ENCODE measurements around the gene UMODL1. TPM values are rescaled to one million over a fixed set of nuclear protein-coding genes. Genes with fewer than 3 reads are reported as not detected.

Gene UMODL1
- total and polyA plus RNA-seq, 2 of the 13 experiments (the other 11 are each of a cell fraction or from before 2014, with no cell fraction given) = not detected

GRCh38 chr21:42158846-42159245 lies 87.7 kb downstream of the UMODL1 start (continued):
- no peak for TF ChIP-seq ZNF740 (CRISPR knock-in tag; IDR thresholded peaks at IDR 0.05)
- TF ChIP-seq ZFP90 (CRISPR knock-in tag; IDR thresholded peaks at IDR 0.05; ENCODE audit: borderline replicate concordance) = no peak

- no peak for DNase-seq (ENCODE audit: low spot score)
- no peak overlapping the region for H2AFZ ChIP-seq (ENCODE audit: low read length)
- no peak overlapping the region for H3K4me3 ChIP-seq (replicated peaks in 1 of 3; ENCODE audit: insufficient read depth in 1 of 3, low read depth in 2 of 3, low read length in 3 of 3)
- no peak overlapping the region for H3K9ac ChIP-seq (ENCODE audit: insufficient read depth, low read depth, low read length)
- intact Hi-C loops (cut with micrococcal nuclease; ENCODE audit: unreplicated experiment) (no loop called here), in situ Hi-C loops (cut with HindIII; ENCODE audit: extremely low pct_ligation_motif_present, low pct_unique_long_range_greater_than_20kb) (loop anchor here (10.0 kb wide), 1 partner anchor 285 kb away; no protein-coding TSS in a partner anchor)
- H4K20me1 ChIP-seq (ENCODE audit: insufficient read depth, low read length) = no peaks in the 10 kb centered on the region
- H3K9me3 ChIP-seq (ENCODE audit: low read length) = no peaks in the 10 kb centered on the region
- ChIA-PET CTCF (ENCODE audit: low intra/inter-chr PET ratio, low total read pairs) (no interaction called here), POLR2A (no interaction called here)
- no peak for ATAC-seq
- 0 out of 2 replicates have a peak, but pooled peaks cover 7% of the 10 kb centered on the region for H3K4me1 ChIP-seq (ENCODE audit: insufficient read depth, low read length)
- WGBS (ENCODE audit: low lambda C conversion rate) = 19% methylated on average over 6 of the region's 11 CpGs
- H3K4me2 ChIP-seq (ENCODE audit: low read depth, low read length) = no peak overlapping the region
- no peaks in the 10 kb centered on the region for H3K36me3 ChIP-seq (replicated peaks in 1 of 2; ENCODE audit: control insufficient read depth in 1 of 2, insufficient read depth in 2 of 2, low read length in 2 of 2)
- no peaks in the 10 kb centered on the region for H3K79me2 ChIP-seq (ENCODE audit: insufficient read depth, low read length)
- FAIRE-seq = no peak
- H3K27ac ChIP-seq (ENCODE audit: extremely low read length, insufficient read depth, low read length) = no peak overlapping the region
- H3K27me3 ChIP-seq (ENCODE audit: control insufficient read depth in 1 of 2, insufficient read depth in 2 of 2, low read length in 2 of 2) = peaks cover 2 to 6% of the 10 kb centered on the region in 2 experiments; a peak in 3 of 5 replicates
- BruUV-seq (replicated peaks) = no TSS peak
- TF ChIP-seq PAWR (CRISPR knock-in tag; IDR thresholded peaks at IDR 0.05; ENCODE audit: borderline replicate concordance) (no peak), ZFP62 (CRISPR knock-in tag; IDR thresholded peaks at IDR 0.05) (no peak), DBP (CRISPR knock-in tag; IDR thresholded peaks at IDR 0.05; ENCODE audit: not compliant biosample characterization) (no peak), KAT7 (CRISPR knock-in tag; IDR thresholded peaks at IDR 0.05; ENCODE audit: borderline replicate concordance) (no peak), SP4 (CRISPR knock-in tag; IDR thresholded peaks at IDR 0.05) (no peak), ZHX2 (IDR thresholded peaks at IDR 0.05; ENCODE audit: low read depth) (no peak), ZHX2 (CRISPR knock-in tag; IDR thresholded peaks at IDR 0.05; ENCODE audit: borderline replicate concordance) (no peak), NCOA2 (CRISPR knock-in tag; IDR thresholded peaks at IDR 0.05) (no peak), NCOA1 (CRISPR knock-in tag; IDR thresholded peaks at IDR 0.05) (no peak), SMC3 (IDR thresholded peaks at IDR 0.05; ENCODE audit: low read length) (no peak), ZNF580 (CRISPR knock-in tag; IDR thresholded peaks at IDR 0.05; ENCODE audit: borderline replicate concordance, low read depth) (no peak), SETDB1 (CRISPR knock-in tag; IDR thresholded peaks at IDR 0.05; ENCODE audit: borderline replicate concordance) (no peak)
These were observed 88.5 kb downstream of the UMODL1 start for GRCh38 chr21:42159560-42160110.
